ENCODE results near the gene HECTD4. TPM values are rescaled to one million over a fixed set of nuclear protein-coding genes. Genes with fewer than 3 reads are reported as not detected.

The HECTD4 gene
- total RNA-seq, 1 donor: 37.1 TPM

DNA sequence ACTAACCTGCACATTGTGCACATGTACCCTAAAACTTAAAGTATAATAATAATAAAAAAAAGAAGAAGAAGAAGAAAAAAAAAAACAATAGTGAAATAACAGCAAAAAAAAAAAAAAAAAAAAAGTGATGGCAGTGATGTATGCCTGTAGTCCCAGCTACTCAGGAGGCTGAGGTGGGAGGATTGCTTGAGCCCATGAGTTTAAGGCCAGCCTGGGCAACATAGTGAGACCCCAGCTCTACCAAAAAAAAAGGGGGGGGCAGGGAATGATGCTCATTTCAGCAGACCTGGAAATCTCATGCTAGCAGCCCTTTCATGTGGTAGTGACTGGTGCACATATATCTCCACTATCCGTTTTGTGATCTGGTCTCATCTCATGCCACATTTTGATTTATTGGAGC, 236.1 kb downstream of the HECTD4 start:
- no peak for DNase-seq (ENCODE audit: low read depth)
- TF ChIP-seq, protein P1, sequence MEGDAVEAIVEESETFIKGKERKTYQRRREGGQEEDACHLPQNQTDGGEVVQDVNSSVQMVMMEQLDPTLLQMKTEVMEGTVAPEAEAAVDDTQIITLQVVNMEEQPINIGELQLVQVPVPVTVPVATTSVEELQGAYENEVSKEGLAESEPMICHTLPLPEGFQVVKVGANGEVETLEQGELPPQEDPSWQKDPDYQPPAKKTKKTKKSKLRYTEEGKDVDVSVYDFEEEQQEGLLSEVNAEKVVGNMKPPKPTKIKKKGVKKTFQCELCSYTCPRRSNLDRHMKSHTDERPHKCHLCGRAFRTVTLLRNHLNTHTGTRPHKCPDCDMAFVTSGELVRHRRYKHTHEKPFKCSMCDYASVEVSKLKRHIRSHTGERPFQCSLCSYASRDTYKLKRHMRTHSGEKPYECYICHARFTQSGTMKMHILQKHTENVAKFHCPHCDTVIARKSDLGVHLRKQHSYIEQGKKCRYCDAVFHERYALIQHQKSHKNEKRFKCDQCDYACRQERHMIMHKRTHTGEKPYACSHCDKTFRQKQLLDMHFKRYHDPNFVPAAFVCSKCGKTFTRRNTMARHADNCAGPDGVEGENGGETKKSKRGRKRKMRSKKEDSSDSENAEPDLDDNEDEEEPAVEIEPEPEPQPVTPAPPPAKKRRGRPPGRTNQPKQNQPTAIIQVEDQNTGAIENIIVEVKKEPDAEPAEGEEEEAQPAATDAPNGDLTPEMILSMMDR (IDR thresholded peaks at IDR 0.05; ENCODE audit: insufficient read depth, low read depth, low read length): no peak
- no peak overlapping the region for H3K4me3 ChIP-seq (ENCODE audit: low read depth, low read length)

DNA sequence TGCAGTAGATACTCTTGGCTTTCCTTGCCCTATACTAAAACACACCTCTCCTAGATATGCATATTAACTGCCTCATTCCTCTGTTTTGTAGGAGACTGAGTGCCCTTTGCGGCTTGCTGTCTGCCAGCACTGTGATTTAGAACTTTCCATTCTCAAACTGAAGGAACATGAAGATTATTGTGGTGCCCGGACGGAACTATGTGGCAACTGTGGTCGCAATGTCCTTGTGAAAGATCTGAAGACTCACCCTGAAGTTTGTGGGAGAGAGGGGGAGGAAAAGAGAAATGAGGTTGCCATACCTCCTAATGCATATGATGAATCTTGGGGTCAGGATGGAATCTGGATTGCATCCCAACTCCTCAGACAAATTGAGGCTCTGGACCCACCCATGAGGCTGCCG, 241.5 kb downstream of the HECTD4 start:
- H3K4me3 ChIP-seq (ENCODE audit: low read depth, low read length): no peak overlapping the region
- TF ChIP-seq, protein P1 (IDR thresholded peaks at IDR 0.05; ENCODE audit: insufficient read depth, low read depth, low read length): no peak
- no peak for DNase-seq (ENCODE audit: low read depth)

DNA sequence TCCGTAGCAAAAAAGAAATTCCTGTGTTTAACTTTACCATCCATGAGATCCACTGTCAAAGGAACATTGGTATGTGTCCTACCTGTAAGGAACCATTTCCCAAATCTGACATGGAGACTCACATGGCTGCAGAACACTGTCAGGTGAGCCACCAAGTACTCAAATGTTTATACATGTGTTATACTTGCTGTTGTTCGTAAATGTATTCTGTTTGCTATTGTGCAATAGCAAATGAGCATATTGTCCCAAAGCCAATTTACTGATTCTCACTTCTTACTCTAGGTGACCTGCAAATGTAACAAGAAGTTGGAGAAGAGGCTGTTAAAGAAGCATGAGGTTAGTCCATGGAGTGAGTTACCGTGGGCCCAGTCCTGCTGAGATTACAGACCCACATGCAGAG, 247.5 kb downstream of the HECTD4 start:
- no peak for DNase-seq (ENCODE audit: low read depth)
- no peak overlapping the region for H3K4me3 ChIP-seq (ENCODE audit: low read depth, low read length)
- TF ChIP-seq, protein P1 (IDR thresholded peaks at IDR 0.05; ENCODE audit: insufficient read depth, low read depth, low read length): no peak

DNA sequence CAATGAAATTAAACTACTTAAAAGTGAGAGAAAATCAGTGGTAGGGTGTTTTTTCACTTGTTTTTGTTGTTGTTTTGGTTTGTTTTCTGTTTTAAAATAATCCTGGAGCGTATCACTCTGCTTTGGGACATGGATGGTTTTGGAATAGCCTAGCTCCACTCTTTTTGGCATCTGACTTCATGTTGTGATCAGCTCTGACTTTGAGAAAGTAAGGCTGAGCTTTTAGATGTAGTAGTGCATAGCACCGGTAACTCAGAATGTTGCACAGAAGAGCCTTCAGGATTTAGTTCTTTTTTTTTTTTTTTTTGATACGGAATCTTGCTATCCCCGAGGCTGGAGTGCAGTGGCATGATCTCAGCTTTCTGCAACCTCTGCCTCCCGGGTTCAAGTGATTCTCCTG, 248.8 kb downstream of the HECTD4 start:
- DNase-seq (ENCODE audit: low read depth): no peak
- TF ChIP-seq, protein P1 (IDR thresholded peaks at IDR 0.05; ENCODE audit: insufficient read depth, low read depth, low read length): no peak
- no peak overlapping the region for H3K4me3 ChIP-seq (ENCODE audit: low read depth, low read length)

DNA sequence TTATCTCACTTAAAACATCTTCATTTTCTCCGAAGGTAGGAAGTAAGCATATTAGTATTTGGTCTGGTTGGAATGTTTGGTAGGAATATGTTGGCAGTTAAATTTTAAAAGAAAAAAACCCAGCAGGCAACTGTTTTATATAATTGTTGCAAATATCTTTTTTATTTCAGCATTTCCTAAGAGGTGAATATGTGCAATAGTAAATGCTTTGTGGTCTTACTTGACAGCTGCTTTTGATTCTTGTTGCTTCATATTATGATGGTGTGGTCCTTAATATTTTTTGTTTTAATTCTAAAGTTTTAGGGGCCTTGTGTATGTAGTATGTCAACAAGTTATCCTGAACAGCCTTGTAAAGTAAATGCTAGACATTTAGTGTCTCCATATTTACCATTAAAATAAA, 250.5 kb downstream of the HECTD4 start:
- DNase-seq (ENCODE audit: low read depth): no peak
- TF ChIP-seq, protein P1 (IDR thresholded peaks at IDR 0.05; ENCODE audit: insufficient read depth, low read depth, low read length): no peak
- no peak overlapping the region for H3K4me3 ChIP-seq (ENCODE audit: low read depth, low read length)

DNA sequence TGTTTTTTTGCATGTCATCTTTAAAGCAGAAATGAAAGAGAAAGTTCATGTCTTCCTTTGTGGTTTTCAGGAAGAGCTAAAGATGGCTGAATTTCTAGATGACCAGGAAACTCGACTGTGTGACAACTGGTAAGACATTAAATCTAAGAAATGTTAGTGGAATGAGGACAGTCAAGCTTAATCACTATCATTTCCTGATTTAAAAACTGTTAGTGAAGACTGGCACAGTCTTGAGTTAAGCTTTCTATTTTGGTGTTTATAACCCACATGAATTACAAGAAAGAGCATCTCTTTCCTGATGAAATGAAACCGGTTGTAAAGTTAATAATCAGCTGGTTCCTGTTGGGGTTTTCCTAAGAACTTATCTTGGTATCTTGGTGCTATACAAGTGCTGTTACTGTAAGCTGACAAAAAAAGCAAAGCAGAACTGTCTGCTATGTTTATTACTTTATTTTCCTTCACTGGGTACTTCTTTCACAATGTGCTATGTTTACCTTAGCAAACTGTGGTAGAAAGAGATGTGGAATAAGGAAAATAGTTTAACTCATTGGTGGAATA, 251.7 kb downstream of the HECTD4 start:
- TF ChIP-seq, protein P1 (IDR thresholded peaks at IDR 0.05; ENCODE audit: insufficient read depth, low read depth, low read length): no peak
- peak overlapping the region; percentile 40 for H3K4me3 ChIP-seq (ENCODE audit: low read depth, low read length)
- peak; percentile 89 for DNase-seq (ENCODE audit: low read depth)

DNA sequence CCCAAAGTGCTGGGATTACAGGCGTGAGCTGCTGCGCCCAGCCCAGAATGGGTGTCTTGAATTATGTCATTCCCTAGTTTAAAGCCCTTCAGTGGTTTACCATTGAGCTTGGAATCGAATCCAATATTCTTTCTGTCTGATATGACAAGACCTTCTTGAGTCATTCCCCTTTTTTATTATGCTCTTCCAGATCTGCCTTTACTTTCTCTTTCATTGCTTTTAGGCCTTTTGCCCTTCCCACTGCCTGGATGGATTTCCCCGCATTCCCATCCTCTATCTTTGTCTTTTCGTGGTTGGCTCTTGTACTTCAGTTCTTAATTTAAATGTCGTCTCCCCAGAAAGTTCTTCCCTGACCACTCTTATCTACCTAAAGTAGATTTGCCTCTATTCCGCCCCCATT, 255.3 kb downstream of the HECTD4 start:
- TF ChIP-seq, protein P1 (IDR thresholded peaks at IDR 0.05; ENCODE audit: insufficient read depth, low read depth, low read length): no peak
- peak; percentile 61 for DNase-seq (ENCODE audit: low read depth)
- peak overlapping the region; percentile 98 for H3K4me3 ChIP-seq (ENCODE audit: low read depth, low read length)

Measured in fibroblast of villous mesenchyme (primary cell).